Epithelial cell of esophagus (primary cell): Measurements from ENCODE around the gene ZNF436.

ENCODE experiments used
- DNase-seq: peaks from one replicate; pipeline ENCODE4 v3.0.0; 2010; ENCODE audit warnings: low read depth
- H3K4me3 ChIP-seq: 2 replicates; pipeline ENCODE4 v1.5.1; 2011; ENCODE audit warnings: mild to moderate bottlenecking, low read length, control low read depth
- CTCF ChIP-seq: IDR thresholded peaks from 2 replicates; pipeline ENCODE4 v1.5.1; 2011; ENCODE audit warnings: low read depth, mild to moderate bottlenecking, low read length, control low read depth, inconsistent platforms; ENCODE audit not compliant: insufficient read depth; ENCODE audit errors: missing control alignments

The ZNF436 gene

GRCh38 chr1:23399229-23399628 lies 29.6 kb upstream of the ZNF436 start:
- TF ChIP-seq CTCF: no peak
- DNase-seq: no peak
- no peak overlapping the region for H3K4me3 ChIP-seq

GRCh38 chr1:23397908-23398307 lies 28.3 kb upstream of the ZNF436 start:
- no peak for DNase-seq
- no peak overlapping the region for H3K4me3 ChIP-seq
- TF ChIP-seq CTCF: no peak

- DNase-seq: no peak
- TF ChIP-seq CTCF: no peak
- H3K4me3 ChIP-seq: no peak overlapping the region
Observed at GRCh38 chr1:23396380-23396779, 26.7 kb upstream of the ZNF436 start.

GRCh38 chr1:23395849-23396248 lies 26.2 kb upstream of the ZNF436 start:
- DNase-seq: peak; percentile 24
- H3K4me3 ChIP-seq: no peak overlapping the region
- TF ChIP-seq CTCF: no peak

GRCh38 chr1:23395154-23395724 lies 25.6 kb upstream of the ZNF436 start:
- no peak overlapping the region for H3K4me3 ChIP-seq
- no peak for TF ChIP-seq CTCF

GRCh38 chr1:23394684-23395083 lies 25.0 kb upstream of the ZNF436 start:
- no peak for DNase-seq
- TF ChIP-seq CTCF: no peak
- no peak overlapping the region for H3K4me3 ChIP-seq

More at GRCh38 chr1:23395154-23395724, 25.6 kb upstream of the ZNF436 start:
- DNase-seq: no peak

GRCh38 chr1:23394181-23394580 lies 24.5 kb upstream of the ZNF436 start:
- TF ChIP-seq CTCF: no peak
- peak; percentile 37 for DNase-seq
- no peak overlapping the region for H3K4me3 ChIP-seq
